ENCODE results near the gene CTTNBP2. TPM values are rescaled to one million over a fixed set of nuclear protein-coding genes. Genes with fewer than 3 reads are reported as not detected.

Gene CTTNBP2
- total and polyA plus RNA-seq, 2 of the 4 experiments (the other 2 are of a cell fraction) = 6.6 to 11.3 TPM

DNA sequence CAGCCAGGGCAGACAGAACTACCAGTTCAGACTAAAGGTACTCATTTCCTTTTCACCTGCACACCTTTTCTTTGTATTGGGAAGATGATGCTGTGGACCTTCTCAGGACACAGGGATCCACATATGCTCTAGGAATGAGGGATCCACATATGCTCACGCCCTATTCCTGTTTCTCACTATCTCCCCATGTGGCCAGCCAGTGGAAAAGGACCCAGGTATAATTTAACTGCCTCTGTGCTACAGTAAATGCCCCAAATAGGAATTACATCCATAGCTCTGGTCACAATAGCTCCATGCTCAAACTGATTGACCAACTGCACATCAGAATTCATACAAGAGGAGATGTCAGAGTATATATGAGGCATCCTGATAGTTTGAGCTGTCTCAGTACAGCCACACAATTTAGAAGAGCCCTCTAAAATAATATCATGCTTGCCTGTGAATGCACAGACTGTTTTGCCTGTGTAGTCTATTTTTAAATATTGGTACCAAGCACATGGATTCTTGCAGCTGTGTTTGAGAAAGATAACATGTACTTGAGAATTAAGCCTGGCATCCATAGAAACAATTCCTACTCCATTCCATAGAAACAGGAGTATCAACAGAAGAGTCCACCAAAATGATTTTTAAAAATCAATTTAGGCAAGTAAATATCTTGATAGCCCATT, 43.7 kb downstream of the CTTNBP2 start:
- Histone ChIP-seq H3K36me3 (ENCODE audit: control insufficient read depth, insufficient read depth, low read length) (no peaks in the 10 kb centered on the region), H3K79me1 (ENCODE audit: low read depth in 1 of 2, low read length in 2 of 2) (peaks cover 0 to 19% of the 10 kb centered on the region in 2 experiments; a peak in 2 of 4 replicates), H3K9me3 (ENCODE audit: control insufficient read depth, insufficient read depth, low read length) (no peaks in the 10 kb centered on the region), H3K27me3 (ENCODE audit: control insufficient read depth, insufficient read depth, low read length) (no peaks in the 10 kb centered on the region), H2BK5ac (ENCODE audit: low read depth, low read length, poor library complexity, severe bottlenecking) (no peak overlapping the region), H4K20me1 (ENCODE audit: insufficient read depth, low read length) (peaks cover 4% of the 10 kb centered on the region; the same call in 1 of the 2 replicates), H4K5ac (ENCODE audit: low read depth, low read length) (0 out of 2 replicates have a peak overlapping the region, but pooled peaks have one; percentile 25), H3K4me3 (ENCODE audit: insufficient read depth, low read depth, low read length) (no peak overlapping the region), H2AFZ (replicated peaks; ENCODE audit: low read length, poor library complexity) (no peak overlapping the region), H3K18ac (ENCODE audit: low read depth, low read length) (peak overlapping the region; percentile 34; the same call in 1 of the 2 replicates), H3K14ac (replicated peaks; ENCODE audit: low read depth, low read length) (peak overlapping the region; percentile 7; the same call in 1 of the 2 replicates), H2BK20ac (ENCODE audit: low read depth, low read length) (peak overlapping the region; percentile 20; the same call in 1 of the 2 replicates), H2AK5ac (ENCODE audit: low read depth, low read length) (peak overlapping the region; percentile 35; the same call in 1 of the 2 replicates), H3K27ac (ENCODE audit: insufficient read depth, low read length) (no peak overlapping the region), H3K4ac (ENCODE audit: low read depth, low read length) (peak overlapping the region; percentile 44; the same call in 1 of the 2 replicates), H4K8ac (ENCODE audit: low read depth in 2 of 2, low read length in 2 of 2) (peak overlapping the region in 1 of 2 experiments; percentile 49; a peak in 2 of 4 replicates), H3K9ac (ENCODE audit: low read depth, low read length) (no peak overlapping the region), H3K23ac (ENCODE audit: low read depth, low read length) (no peak overlapping the region), H2BK120ac (ENCODE audit: low read depth, low read length) (peak overlapping the region; percentile 59; the same call in 1 of the 2 replicates), H3K56ac (ENCODE audit: extremely low read depth, insufficient read depth, low read length) (no peak overlapping the region), H3K9me1 (ENCODE audit: insufficient read depth, low read length) (peaks cover 8% of the 10 kb centered on the region), H3K4me2 (ENCODE audit: low read depth, low read length) (no peak overlapping the region), H4K91ac (ENCODE audit: insufficient read depth, low read depth, low read length) (no peak overlapping the region), H2BK15ac (ENCODE audit: low read depth, low read length) (peak overlapping the region; percentile 57; the same call in 1 of the 3 replicates), H2AK9ac (replicated peaks; ENCODE audit: low read depth, low read length, poor library complexity) (peak overlapping the region; percentile 69), H3K4me1 (ENCODE audit: control insufficient read depth, insufficient read depth, low read length) (peaks cover 10% of the 10 kb centered on the region)
- in situ Hi-C loops (cut with MboI; ENCODE audit: low sequenced_read_pairs) = no loop called here
- POLR2A ChIA-PET (ENCODE audit: unreplicated experiment) = no interaction called here
- dilution Hi-C loops (cut with HindIII; ENCODE audit: low sequenced_read_pairs, unreplicated experiment) = no loop called here
- ATAC-seq (ENCODE audit: low read depth) (no peak), DNase-seq (no peak)
- TF ChIP-seq MAFK (IDR thresholded peaks at IDR 0.05; ENCODE audit: low read depth, low read length) (no peak), RAD21 (IDR thresholded peaks at IDR 0.05; ENCODE audit: low read length) (no peak), CHD1 (IDR thresholded peaks at IDR 0.05; ENCODE audit: low read depth, low read length) (no peak), MAZ (IDR thresholded peaks at IDR 0.05; ENCODE audit: borderline replicate concordance, low read depth, low read length) (no peak), BHLHE40 (IDR thresholded peaks at IDR 0.05; ENCODE audit: low read depth, low read length) (no peak), CEBPB (IDR thresholded peaks at IDR 0.05; ENCODE audit: low read depth, low read length) (no peak), RCOR1 (IDR thresholded peaks at IDR 0.05; ENCODE audit: insufficient replicate concordance, low read length) (no peak)
- TF ChIP-seq, protein P1, sequence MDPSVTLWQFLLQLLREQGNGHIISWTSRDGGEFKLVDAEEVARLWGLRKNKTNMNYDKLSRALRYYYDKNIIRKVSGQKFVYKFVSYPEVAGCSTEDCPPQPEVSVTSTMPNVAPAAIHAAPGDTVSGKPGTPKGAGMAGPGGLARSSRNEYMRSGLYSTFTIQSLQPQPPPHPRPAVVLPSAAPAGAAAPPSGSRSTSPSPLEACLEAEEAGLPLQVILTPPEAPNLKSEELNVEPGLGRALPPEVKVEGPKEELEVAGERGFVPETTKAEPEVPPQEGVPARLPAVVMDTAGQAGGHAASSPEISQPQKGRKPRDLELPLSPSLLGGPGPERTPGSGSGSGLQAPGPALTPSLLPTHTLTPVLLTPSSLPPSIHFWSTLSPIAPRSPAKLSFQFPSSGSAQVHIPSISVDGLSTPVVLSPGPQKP (IDR thresholded peaks at IDR 0.05; ENCODE audit: borderline replicate concordance, low read depth, low read length) = no peak
- BruUV-seq (replicated peaks) = no TSS peak
- CTCF ChIA-PET = interaction anchor here (0.6 to 1.3 kb wide), 2 partner anchors 11 to 15 kb away, joined by 3 to 4 read pairs; no protein-coding TSS in a partner anchor
- no CpG with 5 or more reads among the region's 1 CpG for WGBS, 2 experiments (ENCODE audit: extremely low coverage in 2 of 2, insufficient read length in 1 of 2)
- intact Hi-C loops (cut with micrococcal nuclease) = no loop called here
